HG02798 (cell line): ENCODE data around the gene AHSG.
"Not testable (repeated sequence)": the region's sequence is repeated elsewhere in the genome, so short reads cannot be mapped to it uniquely, and the experiment has no call there.

Experiments
- ATAC-seq: cut with Tn5 transposase; IDR thresholded peaks from one replicate; pipeline ENCODE4 v1.9.1; 2021; ENCODE audit warnings: mild to moderate bottlenecking; ENCODE audit not compliant: unreplicated experiment, poor library complexity

AHSG gene

DNA sequence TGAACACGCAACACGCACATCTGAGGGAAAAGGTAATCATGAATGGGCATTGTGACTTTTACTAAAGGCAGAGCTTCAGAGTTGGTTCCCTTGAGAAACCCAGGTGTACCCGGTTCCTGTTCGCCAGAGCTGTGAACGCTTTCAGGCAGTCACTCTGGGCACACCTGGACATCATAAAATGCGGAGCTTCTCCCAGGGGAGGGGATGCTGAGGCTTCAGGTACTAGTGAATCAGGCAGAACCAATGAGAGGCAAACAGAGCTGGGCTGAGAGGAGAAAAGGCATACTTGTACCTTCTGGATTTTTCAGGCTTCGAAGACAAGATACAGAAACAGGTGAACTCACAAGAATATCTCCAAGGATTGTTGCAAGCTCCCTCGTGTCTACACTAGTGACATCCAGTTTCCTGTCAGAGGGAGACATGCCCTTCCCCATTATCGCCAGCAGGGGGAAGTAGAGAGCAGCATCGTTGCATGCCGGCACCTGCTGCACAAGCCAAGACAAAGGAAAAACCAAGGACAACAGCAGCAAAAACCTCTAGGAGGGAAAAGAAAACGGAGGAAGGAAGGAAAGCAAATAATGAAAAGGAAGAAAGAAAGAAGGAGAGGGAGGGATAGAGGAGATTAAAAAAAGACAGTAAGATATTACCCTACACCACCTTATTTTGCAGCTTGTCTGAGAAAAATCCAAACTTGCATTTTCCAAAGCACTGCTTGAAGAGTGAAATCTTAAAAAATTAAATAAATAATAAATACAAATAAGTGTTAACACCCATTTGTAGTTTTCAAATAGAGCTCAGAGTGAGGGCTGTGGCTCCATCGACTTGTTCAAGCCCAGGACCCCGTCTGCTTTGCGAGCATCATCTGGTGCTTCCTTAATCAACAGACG lies 2.0 kb downstream of the AHSG start:
- ATAC-seq, result peak; percentile 55

- no peak for ATAC-seq
These were observed 3.4 kb downstream of the AHSG start for GRCh38 chr3:186616299-186616617.

DNA sequence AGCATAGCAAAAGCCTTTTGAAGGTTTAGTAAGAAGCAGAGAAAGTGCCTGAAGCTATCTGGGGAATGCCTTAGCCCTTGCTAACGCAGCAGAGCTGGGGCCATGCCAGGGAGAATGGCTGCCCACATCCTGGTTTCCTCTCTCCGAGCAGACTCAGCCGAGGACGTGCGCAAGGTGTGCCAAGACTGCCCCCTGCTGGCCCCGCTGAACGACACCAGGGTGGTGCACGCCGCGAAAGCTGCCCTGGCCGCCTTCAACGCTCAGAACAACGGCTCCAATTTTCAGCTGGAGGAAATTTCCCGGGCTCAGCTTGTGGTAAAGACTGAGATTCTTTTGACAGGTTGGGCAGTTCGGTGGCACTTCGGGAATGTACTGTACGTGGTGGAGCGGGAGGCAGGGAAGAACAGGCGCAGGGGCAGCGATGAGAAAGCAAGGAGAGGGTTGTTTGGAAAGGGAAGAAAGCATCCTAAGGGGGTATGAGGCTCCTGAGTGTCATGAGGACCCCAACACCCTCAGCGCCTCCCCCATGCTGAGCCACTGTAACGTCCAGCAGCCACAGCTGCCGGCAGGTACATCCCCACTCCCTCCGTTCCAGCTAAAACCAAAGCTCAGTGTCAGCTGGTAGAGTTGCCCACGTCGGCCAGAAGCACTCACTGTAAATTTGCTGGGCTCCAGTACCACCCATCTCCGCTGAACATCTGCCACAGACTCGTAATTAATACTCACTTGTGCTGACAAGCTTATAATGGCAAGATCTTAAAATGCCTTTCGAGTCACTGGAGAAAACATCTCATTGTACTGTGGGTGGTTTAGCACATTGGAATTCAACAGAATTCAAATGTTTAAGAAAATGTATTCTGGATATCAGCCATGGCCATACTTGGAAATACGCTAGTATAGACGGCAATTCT lies 4.4 kb downstream of the AHSG start:
- peak; percentile 90 for ATAC-seq

GRCh38 chr3:186618318-186618938 lies 5.6 kb downstream of the AHSG start:
- no peak for ATAC-seq

GRCh38 chr3:186619787-186620212 lies 6.9 kb downstream of the AHSG start:
- no peak for ATAC-seq

DNA sequence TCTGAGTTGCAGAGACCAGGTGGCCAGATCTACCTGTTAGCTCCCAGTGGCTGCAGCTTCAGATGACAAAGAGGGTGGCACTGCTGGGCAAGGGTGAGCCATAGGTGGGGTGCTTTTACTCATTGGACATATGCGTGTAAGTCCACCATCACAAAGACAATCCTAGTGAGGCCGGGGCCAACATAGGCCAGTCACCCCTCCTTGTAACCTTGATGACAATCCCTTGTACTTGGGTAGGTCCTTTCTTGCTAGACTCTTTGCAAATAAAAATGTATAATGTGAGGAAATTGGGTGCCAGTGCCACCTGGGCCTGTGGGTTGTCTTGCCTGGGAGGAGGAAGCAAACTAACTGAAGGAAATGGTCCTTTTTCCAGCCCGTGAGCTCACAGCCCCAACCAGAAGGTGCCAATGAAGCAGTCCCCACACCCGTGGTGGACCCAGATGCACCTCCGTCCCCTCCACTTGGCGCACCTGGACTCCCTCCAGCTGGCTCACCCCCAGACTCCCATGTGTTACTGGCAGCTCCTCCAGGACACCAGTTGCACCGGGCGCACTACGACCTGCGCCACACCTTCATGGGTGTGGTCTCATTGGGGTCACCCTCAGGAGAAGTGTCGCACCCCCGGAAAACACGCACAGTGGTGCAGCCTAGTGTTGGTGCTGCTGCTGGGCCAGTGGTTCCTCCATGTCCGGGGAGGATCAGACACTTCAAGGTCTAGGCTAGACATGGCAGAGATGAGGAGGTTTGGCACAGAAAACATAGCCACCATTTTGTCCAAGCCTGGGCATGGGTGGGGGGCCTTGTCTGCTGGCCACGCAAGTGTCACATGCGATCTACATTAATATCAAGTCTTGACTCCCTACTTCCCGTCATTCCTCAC lies 7.6 kb downstream of the AHSG start:
- ATAC-seq, result no peak

GRCh38 chr3:186621894-186622650 lies 9.2 kb downstream of the AHSG start:
- no peak for ATAC-seq

- no peak for ATAC-seq
These were observed 9.9 kb downstream of the AHSG start for GRCh38 chr3:186622651-186623310.

DNA sequence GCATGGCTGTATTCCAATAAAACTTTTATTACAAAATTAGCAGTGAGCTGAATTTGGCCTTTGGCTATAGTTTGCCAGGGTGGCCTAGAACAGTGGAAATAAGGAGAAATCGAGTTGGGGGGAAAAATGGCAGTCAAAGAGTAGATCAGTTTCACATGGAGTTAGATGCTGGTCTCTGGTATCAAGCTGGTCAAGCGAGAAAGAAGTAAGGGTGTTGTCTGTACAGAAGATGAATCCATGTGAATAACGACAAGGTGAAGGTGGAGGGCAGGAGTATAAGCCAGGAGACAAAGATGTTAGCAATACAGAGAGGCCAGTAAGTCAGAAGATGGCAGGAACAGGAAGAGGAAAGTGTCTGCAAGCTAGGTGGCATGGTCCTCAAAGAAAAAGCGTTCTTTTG lies 11.7 kb downstream of the AHSG start:
- ATAC-seq, result no peak

- ATAC-seq, result no peak
These were observed 12.8 kb downstream of the AHSG start for GRCh38 chr3:186625600-186626042.

DNA sequence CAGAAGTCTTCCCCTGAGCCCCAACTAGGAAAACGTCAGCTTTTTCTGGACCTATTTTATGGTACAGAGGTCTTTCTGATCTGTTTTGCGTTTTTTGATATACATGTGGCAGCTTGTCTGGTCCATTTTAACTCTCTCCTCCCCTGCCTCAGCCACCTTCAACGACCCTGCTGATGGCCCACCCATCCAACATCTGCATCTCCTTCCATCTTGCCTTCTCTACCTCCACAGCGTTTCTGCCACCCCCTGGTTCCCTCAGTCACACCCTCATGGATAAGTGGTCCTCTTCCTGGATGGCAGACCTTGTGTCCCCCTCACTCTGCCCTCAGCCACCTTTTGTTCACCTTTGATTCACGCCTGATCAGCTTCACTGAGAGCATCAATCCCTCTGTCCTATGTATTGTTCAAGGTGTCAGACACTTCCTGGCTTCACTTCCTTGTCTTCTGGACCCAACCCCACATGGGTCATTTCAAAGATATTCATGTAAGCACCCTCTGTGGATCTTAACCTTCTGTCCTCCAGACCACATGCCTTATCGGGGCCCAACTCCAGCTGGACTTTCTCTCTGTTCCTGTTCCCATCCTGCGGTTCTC lies 13.5 kb downstream of the AHSG start:
- ATAC-seq, result no peak

- ATAC-seq, result no peak
These were observed 15.1 kb downstream of the AHSG start for GRCh38 chr3:186627852-186628414.

DNA sequence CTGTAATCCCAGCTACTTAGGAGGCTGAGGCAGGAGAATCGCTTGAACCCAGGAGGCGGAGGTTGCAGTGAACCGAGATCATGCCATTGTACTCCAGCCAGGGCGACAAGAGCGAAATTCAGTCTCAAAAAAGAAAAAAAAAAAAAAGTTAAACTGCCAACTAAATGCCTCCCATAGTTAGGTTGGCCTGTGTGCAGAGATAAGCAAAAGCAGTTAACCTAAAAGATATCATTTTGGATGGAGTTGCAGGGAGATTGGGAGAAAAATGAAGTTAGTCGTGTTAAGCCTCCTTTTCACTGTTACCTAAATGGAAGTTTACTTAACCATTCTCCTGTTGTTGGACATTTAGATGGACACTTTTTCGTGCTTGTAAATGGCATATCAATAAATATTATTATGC lies 15.9 kb downstream of the AHSG start:
- ATAC-seq, result no peak

DNA sequence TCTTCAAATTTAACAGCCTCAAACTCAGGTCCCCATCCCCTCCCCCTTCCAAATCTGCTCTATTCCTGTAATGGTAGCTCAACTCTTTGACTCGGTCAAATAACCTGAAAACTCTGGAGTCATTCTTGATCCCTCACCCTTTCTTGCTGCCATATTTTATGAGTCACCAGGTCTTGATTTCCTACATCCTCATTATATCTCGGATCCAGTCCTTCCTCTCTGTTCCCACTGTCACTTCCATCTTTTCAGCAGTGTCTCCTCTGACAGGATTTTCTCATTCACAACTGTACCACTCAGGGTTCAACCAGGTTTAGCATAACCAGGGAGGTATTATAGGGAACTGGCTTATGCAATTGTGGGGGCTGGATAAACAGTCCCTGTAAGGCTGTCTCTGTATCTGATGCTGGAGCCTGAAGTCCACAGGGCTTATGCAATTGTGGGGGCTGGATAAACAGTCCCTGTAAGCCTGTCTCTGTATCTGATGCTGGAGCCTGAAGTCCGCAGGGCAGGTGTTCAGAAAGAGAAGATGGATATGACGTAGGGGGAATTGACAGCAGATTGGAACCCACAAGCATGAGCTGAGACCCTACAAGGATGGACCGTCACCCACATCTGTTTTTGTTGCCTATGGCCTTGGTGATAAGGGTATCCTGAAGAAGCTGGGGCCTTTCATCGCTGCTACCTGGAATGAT lies 18.2 kb downstream of the AHSG start:
- ATAC-seq, result no peak

DNA sequence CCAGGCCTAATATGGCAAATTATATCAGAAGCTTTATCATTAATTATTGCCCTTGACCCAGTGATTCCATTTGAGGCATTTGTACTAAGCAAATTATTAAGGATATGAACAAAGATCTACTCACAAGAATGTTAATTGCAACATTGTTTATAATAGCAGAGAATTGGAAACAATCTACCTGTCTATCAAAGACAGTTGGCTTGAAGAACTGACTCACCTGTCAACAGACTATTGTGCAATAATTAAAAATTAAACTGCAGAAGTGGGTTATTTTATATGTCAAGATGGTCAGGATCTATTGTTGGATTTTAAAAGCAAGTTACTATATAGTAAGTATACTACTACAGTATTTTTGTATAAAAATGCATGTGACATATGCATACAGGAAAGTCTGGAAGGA lies 20.6 kb downstream of the AHSG start:
- ATAC-seq, result no peak

DNA sequence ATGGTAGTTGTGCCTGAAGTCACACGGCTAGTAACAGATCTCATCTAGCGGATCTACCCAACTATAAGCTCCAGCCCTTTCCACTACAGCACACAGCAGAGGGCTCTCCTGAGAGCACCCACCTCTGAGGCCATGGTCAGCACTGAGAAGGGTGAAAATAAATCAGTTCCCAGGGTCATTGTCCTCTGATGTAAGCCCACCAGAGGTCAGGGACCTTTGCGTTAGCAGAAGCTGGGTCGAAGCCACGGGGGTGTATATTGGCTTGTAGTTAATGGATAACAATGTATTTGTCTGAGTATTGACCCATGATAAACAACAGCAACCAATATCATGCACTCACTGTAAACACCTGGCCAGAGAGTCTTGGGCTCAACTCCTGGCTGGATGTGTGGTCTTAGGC lies 21.3 kb downstream of the AHSG start:
- not testable (repeated sequence) for ATAC-seq

DNA sequence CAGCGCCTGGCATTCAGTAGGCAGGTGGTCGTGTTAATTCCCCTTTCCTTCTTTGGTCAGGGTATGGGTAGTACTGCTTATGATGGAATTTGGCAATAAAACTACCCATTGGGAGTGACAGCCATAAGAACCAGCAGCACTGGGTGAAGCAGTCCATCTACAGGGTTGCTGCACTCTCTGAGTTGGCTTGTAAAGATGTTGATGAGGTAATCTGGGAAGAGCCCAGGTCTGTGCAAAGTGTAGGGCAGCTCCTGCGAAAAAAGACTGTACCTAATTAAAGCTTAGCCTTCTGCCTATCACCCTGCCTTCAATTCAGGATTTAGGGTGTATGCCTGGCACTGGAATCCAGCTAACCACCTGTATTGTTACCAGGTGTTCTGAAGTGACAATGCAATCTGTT lies 22.7 kb downstream of the AHSG start:
- no peak for ATAC-seq
